Liver (tissue), 9 donors: ENCODE results near the gene MARCHF9. TPM values are rescaled to one million over a fixed set of nuclear protein-coding genes. Genes with fewer than 3 reads are reported as not detected.

Source experiments
- DNase-seq: peaks from one replicate; pipeline ENCODE4 v3.0.0-alpha.2; 2017; ENCODE audit warnings: low spot score
- H3K27ac ChIP-seq, 2 donors: one replicate each; pipeline ENCODE4 v1.7.0; 2013; ENCODE audit warnings: inconsistent platforms in 2 of 2, low read length in 2 of 2, control low read depth in 1 of 2, low read depth in 1 of 2, mild to moderate bottlenecking in 1 of 2
- H3K27me3 ChIP-seq, 4 donors: one replicate each; pipeline versions ENCODE4 v1.6.1 to v1.7.0; 2013; ENCODE audit warnings: low read length in 3 of 4, inconsistent platforms in 1 of 4, mild to moderate bottlenecking in 1 of 4, moderate library complexity in 1 of 4; ENCODE audit not compliant: control insufficient read depth in 4 of 4, insufficient read depth in 4 of 4
- H3K36me3 ChIP-seq, 4 donors: one replicate each; pipeline versions ENCODE4 v1.6.1 to v1.7.0; 2013; ENCODE audit warnings: low read length in 3 of 4, mild to moderate bottlenecking in 3 of 4, low read depth in 1 of 4, moderate library complexity in 1 of 4; ENCODE audit not compliant: control insufficient read depth in 4 of 4, insufficient read depth in 3 of 4
- H3K4me1 ChIP-seq, 4 donors: one replicate each; pipeline versions ENCODE4 v1.6.1 to v1.7.0; 2013; ENCODE audit warnings: low read length in 3 of 4, mild to moderate bottlenecking in 3 of 4, moderate library complexity in 1 of 4; ENCODE audit not compliant: control insufficient read depth in 4 of 4, insufficient read depth in 4 of 4
- H3K4me3 ChIP-seq, 3 donors: one replicate each; pipeline versions ENCODE4 v1.6.1 to v1.7.0; 2013; ENCODE audit warnings: low read length in 3 of 3, control low read depth in 1 of 3, low read depth in 1 of 3, mild to moderate bottlenecking in 1 of 3
- H3K9ac ChIP-seq, 2 donors: one replicate each; pipeline ENCODE4 v1.7.0; 2013; ENCODE audit warnings: low read length in 2 of 2, mild to moderate bottlenecking in 2 of 2, moderate library complexity in 2 of 2, control low read depth in 1 of 2, low read depth in 1 of 2
- H3K9me3 ChIP-seq, 4 donors: one replicate each; pipeline versions ENCODE4 v1.6.1 to v1.7.0; 2013; ENCODE audit warnings: low read length in 3 of 4; ENCODE audit not compliant: control insufficient read depth in 4 of 4
- ATF3 ChIP-seq: IDR thresholded peaks from 2 replicates; pipeline ENCODE4 v1.6.1; 2016; ENCODE audit warnings: antibody characterized with exemption
- CTCF ChIP-seq: fragments of 150-350 bp; IDR thresholded peaks from 2 replicates; pipeline ENCODE4 v1.5.1; 2017; ENCODE audit warnings: improper control_type of control experiment, low read depth, low read length; ENCODE audit not compliant: missing input control
- EGR1 ChIP-seq, 2 donors: IDR thresholded peaks; 2 replicates each; pipeline ENCODE4 v1.6.1; 2016 to 2018; ENCODE audit warnings: antibody characterized with exemption in 2 of 2, low read depth in 2 of 2
- GABPA ChIP-seq, 2 donors: IDR thresholded peaks in 1 of 2; conservative IDR thresholded peaks in 1 of 2; 2 replicates each; pipeline ENCODE4 v1.6.1; 2016; ENCODE audit warnings: antibody characterized with exemption in 2 of 2, mild to moderate bottlenecking in 1 of 2, moderate library complexity in 1 of 2
- HNF4G ChIP-seq: IDR thresholded peaks from 2 replicates; pipeline ENCODE4 v1.6.1; 2016; ENCODE audit warnings: antibody characterized with exemption
- RAD21 ChIP-seq, 2 donors: IDR thresholded peaks; 2 replicates each; pipeline ENCODE4 v1.6.1; 2016; ENCODE audit warnings: antibody characterized with exemption in 2 of 2, mild to moderate bottlenecking in 2 of 2
- RXRA ChIP-seq, 2 donors: IDR thresholded peaks; 2 replicates each; pipeline ENCODE4 v1.6.1; 2017 to 2018; ENCODE audit warnings: antibody characterized with exemption in 2 of 2, mild to moderate bottlenecking in 1 of 2
- SP1 ChIP-seq: IDR thresholded peaks from 2 replicates; pipeline ENCODE4 v1.6.1; 2018; ENCODE audit warnings: antibody characterized with exemption, mild to moderate bottlenecking
- YY1 ChIP-seq: IDR thresholded peaks from 2 replicates; pipeline ENCODE4 v1.6.1; 2016; ENCODE audit warnings: antibody characterized with exemption, mild to moderate bottlenecking
- WGBS: extraction: QIAGEN DNeasy Blood & Tissue Kit; methylation state at CpG from one replicate; pipeline ENCODE4 v1.1.7; 2013; 5-methylcytosine and 5-hydroxymethylcytosine counted together
- polyA plus RNA-seq, 2 donors: library from polyadenylated mRNA; stranded (reverse) in 1 of 2; unstranded in 1 of 2; fragments of 200-250 nt in 1 of 2; fragments of >200 nt in 1 of 2; fragmentation: Nextera tagmentation in 1 of 2; extraction: Ambion mirVana in 1 of 2; gene quantifications; one replicate each; pipeline versions ENCODE4 v1.2.1 to v1.2.3, GENCODE V29; 2013 to 2015
- total RNA-seq, 2 donors: library from RNA; depleted of rRNA; stranded (reverse); fragments of >200 nt; gene quantifications; one replicate each; pipeline ENCODE4 v1.2.3, GENCODE V29; 2014
- donor health status: healthy.
- donor health status: healthy.
- donor health status: healthy.
- donor health status: healthy.
- donor health status: healthy.

MARCHF9 gene
- total and polyA plus RNA-seq, 4 donors, result 1.1 to 3.0 (median 2.2) TPM

GRCh38 chr12:57761391-57761998 lies 6.6 kb downstream of the MARCHF9 start:
- TF ChIP-seq GABPA (IDR thresholded peaks at IDR 0.05 in 1 of 2, conservative IDR thresholded peaks at IDR 0.05 in 1 of 2) (no peak), SP1 (no peak), HNF4G (no peak), ATF3 (no peak), EGR1 (IDR thresholded peaks at IDR 0.05; ENCODE audit: low read depth in 2 of 2) (no peak), YY1 (no peak), RAD21 (IDR thresholded peaks at IDR 0.05) (no peak)
- Histone ChIP-seq H3K9ac (no peak overlapping the region), H3K27ac (no peak overlapping the region), H3K36me3 (peaks cover 0 to 7% (median 0%) of the 10 kb centered on the region in 4 donors), H3K9me3 (no peaks in the 10 kb centered on the region), H3K27me3 (peaks cover 0 to 11% (median 5%) of the 10 kb centered on the region in 4 donors), H3K4me1 (peaks cover 3 to 28% (median 19%) of the 10 kb centered on the region in 4 donors), H3K4me3 (no peak overlapping the region)
- 94% methylated on average over 4 of the region's 4 CpGs for WGBS
- DNase-seq, result no peak

GRCh38 chr12:57762463-57762862 lies 7.6 kb downstream of the MARCHF9 start:
- TF ChIP-seq CTCF, result no peak
- TF ChIP-seq RXRA (IDR thresholded peaks at IDR 0.05), result no peak
- WGBS, result 94% methylated on average over 2 of the region's 2 CpGs
- H3K27ac ChIP-seq, result no peak overlapping the region
- H3K36me3 ChIP-seq, result peaks cover 0 to 7% (median 0%) of the 10 kb centered on the region in 4 donors
- H3K27me3 ChIP-seq, result peaks cover 0 to 13% (median 6%) of the 10 kb centered on the region in 4 donors
- peaks cover 5 to 30% (median 20%) of the 10 kb centered on the region in 4 donors for H3K4me1 ChIP-seq
- H3K9me3 ChIP-seq, result no peaks in the 10 kb centered on the region
- no peak overlapping the region for H3K9ac ChIP-seq
- DNase-seq, result no peak
- H3K4me3 ChIP-seq, result no peak overlapping the region

GRCh38 chr12:57763881-57764661 lies 9.2 kb downstream of the MARCHF9 start:
- TF ChIP-seq ATF3, result no peak
- H3K4me3 ChIP-seq, result no peak overlapping the region

More at GRCh38 chr12:57763881-57764661, 9.2 kb downstream of the MARCHF9 start:
- peaks cover 2 to 9% (median 6%) of the 10 kb centered on the region in 4 donors for H3K36me3 ChIP-seq
- H3K9ac ChIP-seq, result no peak overlapping the region
- H3K4me1 ChIP-seq, result peaks cover 5 to 30% (median 20%) of the 10 kb centered on the region in 4 donors
- no peak for DNase-seq
- WGBS, result 79% methylated on average over 6 of the region's 6 CpGs
- H3K27ac ChIP-seq, result no peak overlapping the region
- peaks cover 0 to 14% (median 6%) of the 10 kb centered on the region in 4 donors for H3K27me3 ChIP-seq
- H3K9me3 ChIP-seq, result no peaks in the 10 kb centered on the region
